Urothelium cell line (cell line): ENCODE results near the gene RBBP8NL.

Experiments
- DNase-seq: peaks from one replicate; pipeline ENCODE4 v3.0.0; 2011; ENCODE audit warnings: low spot score, mixed read lengths
- FAIRE-seq: peaks from 2 replicates; lab custom pipeline; 2011; peaks lifted over from hg19 to GRCh38; lab: Jason Lieb, UNC

RBBP8NL gene

GRCh38 chr20:62462976-62463592 lies 35.7 kb upstream of the RBBP8NL start:
- DNase-seq = no peak
- FAIRE-seq = no peak

DNA sequence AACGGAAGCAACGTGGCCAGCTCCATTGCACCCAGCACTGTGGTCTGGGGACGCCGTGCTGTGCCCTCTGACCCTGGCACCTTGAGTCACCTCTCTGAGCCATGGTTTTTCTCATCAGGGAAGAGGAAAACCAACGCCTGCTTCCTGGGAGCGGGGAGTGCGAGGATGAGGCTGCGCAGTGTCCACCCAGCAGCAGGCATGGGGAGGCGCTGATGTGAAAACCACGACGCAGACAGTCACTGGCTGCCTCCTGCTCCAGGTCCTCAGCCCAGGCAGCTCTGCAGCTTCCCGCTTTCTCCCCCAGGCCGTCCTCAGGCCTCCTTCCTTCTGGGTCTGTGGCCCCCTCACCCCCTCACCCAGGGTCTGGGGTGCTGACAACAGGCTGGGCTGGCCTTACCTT lies 34.5 kb upstream of the RBBP8NL start:
- no peak for DNase-seq
- FAIRE-seq = no peak

GRCh38 chr20:62461157-62461556 lies 33.8 kb upstream of the RBBP8NL start:
- peak; percentile 17 for FAIRE-seq
- DNase-seq = no peak

GRCh38 chr20:62460678-62461077 lies 33.3 kb upstream of the RBBP8NL start:
- DNase-seq (no peak), FAIRE-seq (no peak)

DNA sequence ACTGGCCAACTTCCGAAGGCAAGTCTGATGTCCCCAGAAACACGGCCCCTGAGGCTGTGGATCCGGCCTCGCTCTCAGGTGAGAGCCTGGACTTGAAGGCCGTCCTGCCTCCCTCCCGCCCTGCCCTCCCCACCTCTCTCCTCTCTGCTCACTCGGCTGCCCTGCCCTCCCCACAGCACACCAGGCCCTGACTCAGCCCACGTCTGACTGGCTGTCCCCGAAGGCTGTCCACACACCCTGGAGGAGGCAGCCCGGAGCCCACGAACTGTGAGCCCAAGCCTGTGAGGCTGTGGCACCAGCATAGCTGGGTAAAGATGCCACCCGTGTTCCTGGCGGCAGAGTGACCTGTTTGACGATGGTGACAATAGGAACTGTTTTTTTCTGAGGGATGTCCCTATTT lies 32.1 kb upstream of the RBBP8NL start:
- FAIRE-seq (no peak), DNase-seq (no peak)

DNA sequence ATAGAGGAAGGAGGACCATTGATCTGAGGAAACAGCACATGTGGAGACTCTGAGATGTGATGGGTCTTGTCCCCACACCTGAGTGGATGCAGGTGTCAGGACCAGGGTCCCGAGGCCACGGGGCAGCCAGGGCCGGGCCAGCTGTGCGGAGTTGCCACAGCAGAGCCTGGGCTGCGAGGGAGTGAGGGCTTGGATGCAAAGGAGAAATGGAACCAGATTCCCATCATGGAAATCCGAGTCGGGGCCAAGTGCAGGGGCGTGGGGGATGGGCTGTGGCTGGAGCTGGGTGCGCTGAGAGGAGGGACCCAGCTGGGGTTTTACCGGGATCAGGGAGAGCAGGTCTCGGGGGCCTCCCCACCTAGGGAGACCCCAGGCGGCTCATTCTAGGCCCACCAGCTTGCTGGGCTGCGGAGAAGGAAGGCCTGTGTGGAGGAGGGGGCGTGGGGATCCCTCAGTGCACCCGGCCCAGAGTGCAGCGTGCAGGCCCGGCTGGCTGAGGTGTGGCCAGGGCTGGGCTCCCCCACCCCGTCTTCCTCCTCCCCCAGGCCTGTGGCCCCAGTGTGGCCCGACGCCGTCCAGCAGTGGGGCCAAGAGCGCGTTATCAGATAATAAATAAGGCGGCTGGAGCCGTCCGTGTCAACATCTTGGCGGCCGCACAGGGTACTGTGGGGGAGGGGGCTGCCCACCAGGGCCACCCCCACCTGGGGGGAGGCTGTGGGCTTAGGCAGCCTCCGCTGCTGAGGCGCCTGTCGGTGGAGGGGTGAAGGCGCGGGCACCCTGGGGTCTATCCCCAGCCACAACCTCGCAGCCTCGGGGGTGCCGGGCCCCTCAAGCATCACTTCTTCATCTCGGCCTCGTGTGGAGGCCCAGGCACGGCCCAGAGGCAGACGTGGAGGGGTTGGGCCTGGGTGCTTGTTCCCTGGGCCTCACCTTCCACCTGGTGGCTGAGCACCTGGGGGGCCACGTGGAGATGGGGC lies 31.2 kb upstream of the RBBP8NL start:
- DNase-seq = no peak
- FAIRE-seq = no peak

GRCh38 chr20:62457831-62458230 lies 30.5 kb upstream of the RBBP8NL start:
- FAIRE-seq = peak; percentile 67
- no peak for DNase-seq

- DNase-seq (no peak), FAIRE-seq (no peak)
Observed at GRCh38 chr20:62457098-62457497, 29.8 kb upstream of the RBBP8NL start.

DNA sequence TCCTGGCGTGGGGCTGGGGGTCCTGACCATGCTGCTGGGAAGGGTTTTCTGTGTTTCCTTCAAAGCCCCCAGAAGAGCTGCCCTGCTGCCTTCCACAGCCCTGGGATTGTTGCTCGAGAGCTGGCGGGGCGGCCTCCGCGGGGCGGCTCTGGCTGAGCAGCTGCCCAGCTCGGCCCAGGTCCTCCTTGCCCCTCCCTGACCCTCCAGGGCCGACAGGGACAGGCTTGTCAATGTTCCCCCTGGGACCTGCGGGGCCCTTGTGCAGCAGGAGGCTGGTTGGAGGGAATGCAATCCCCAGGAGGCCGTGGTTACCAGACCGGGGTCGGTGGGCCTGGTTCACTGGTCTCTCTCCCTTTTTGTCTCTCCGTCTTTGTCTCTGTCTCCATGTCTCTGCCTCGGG lies 28.6 kb upstream of the RBBP8NL start:
- FAIRE-seq (no peak), DNase-seq (no peak)

DNA sequence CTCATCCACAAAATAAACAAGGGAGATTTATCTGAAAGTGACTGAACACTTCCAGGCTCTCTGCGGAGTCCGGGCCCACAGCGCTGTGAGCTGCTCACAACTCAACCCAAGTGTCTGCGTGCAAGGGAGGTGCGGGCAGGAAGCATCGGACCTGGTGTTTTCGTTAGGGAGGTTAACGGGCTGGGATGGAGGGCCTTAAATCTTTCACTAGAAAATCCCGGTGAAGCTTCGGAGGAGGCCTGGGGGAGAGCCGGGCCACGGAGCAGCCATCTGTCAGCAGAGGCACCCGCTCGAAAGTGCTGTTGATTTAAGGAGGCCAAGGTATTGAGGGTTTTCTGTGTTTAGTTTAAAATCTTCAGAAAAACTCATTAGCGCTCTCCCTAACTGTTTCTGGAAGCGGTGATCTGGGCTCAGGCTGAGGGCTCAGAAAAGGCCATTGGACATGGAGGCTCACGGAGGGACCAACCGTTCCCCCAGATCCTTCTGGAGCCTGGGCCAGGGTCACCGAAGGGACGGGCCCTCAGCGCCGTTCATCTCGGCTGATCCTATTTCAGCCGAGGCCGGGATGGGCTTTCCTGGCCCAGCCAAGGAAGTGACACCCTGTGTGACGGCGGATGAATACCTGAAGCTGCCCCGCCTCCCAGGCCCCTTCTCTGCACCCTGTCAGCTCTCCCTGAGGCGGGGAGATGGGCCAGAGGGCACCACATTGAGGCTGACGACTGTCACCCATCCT lies 27.7 kb upstream of the RBBP8NL start:
- no peak for FAIRE-seq
- DNase-seq = no peak

- DNase-seq (no peak), FAIRE-seq (no peak)
Observed at GRCh38 chr20:62453186-62453808, 26.0 kb upstream of the RBBP8NL start.

- peak; percentile 48 for FAIRE-seq
- no peak for DNase-seq
Observed at GRCh38 chr20:62452475-62453095, 25.2 kb upstream of the RBBP8NL start.

DNA sequence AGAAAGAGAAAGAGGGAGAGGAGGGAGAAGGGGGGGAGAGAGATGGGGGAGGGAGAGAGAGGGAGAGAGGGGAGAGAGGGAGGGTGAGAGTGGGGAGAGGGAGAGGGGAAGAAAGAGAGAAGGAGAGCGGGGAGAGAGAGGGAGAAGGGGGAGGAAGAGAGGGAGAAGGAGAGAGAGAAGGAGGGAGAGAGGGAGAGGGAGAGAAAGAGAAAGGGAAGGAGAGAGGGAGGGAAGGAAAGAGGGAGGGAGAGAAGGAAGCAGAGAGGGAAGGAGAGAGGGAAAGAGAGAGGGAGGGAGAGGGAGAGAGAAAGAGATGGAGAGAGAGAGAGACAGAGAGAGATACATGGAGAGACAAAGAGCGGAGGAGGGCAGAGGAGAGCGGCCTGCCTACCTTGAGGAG lies 24.6 kb upstream of the RBBP8NL start:
- no peak for FAIRE-seq
- DNase-seq = no peak

DNA sequence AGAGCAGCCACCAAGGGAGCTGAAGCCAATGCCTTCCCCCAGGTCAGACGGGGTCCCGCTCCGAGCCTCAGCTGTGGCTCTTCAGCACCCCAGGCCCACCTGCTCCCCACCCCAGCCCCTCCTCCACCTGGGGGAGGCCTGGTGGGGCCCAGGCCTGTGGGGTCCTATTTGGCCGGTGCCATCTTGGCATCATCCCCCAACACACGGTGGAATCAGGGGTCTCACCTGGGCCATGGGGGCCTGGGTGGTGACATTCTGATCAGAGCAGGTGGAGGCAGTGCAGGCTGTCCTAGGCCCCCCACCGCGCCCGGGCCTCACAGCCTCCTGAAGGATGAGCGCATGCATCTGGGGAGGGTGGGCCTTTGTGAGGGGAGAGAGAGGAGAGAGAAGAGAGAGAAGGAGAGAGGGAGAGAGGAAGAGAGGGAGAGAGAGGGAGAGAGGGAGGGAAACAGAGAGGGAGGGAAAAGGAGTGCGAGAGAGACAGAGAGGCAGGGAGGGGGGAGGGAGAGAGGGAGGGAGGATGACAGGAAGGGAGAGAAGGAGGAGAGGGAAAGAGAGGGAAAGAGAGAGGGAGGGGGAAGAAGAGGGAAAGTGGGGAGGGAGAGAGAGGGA lies 23.9 kb upstream of the RBBP8NL start:
- FAIRE-seq = peak; percentile 37

DNA sequence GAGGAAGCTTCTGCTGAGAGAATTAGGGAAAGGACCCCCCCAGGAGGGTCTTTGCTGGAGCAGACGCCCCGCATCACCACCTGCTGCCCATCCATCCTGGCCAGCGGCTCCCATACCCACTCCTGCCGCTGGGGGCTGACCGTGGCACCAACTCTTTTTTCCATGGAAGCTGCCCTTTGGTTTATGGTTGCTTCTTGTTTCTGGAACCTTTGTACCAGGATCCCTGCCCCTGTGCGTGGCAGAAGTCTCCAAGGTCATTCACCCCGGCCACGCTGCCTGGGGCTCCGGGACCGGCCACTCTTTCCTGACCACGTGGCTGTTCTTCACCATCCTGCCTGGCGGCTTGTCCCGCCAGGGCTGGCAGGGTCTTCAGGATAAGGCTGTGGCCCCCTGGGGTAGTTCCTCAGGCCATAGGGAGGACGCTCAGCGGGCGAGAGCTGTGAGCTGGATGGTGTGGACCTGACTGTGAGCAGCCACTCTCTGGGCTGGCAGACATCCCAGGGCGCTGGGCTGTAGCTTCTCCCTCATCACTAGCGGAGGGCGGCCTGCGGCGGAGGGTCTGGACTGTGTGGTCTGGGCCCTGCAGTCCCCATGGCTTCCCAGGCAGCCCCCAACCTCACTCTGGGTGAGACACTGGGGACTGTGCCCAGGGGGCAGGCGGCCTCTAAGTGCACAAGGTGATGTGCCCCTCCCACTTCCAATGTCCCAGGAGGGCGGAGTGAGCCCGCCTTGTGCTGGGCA lies 22.8 kb upstream of the RBBP8NL start:
- FAIRE-seq (peak; percentile 72), DNase-seq (peak; percentile 65)

More for the DNA sequence above, 23.9 kb upstream of the RBBP8NL start:
- no peak for DNase-seq

GRCh38 chr20:62448788-62449187 lies 21.4 kb upstream of the RBBP8NL start:
- no peak for DNase-seq
- no peak for FAIRE-seq

- DNase-seq = no peak
- FAIRE-seq = peak; percentile 46
Observed at GRCh38 chr20:62448038-62448437, 20.7 kb upstream of the RBBP8NL start.

GRCh38 chr20:62446888-62447869 lies 19.8 kb upstream of the RBBP8NL start:
- no peak for DNase-seq
- FAIRE-seq = no peak
